Effector memory CD8-positive, alpha-beta T cell (primary cell): ENCODE measurements around the gene ZNF148.
"Not testable (repeated sequence)": the region's sequence is repeated elsewhere in the genome, so short reads cannot be mapped to it uniquely, and the experiment has no call there.

Source experiments
- ATAC-seq: fragments of 150-1000 bp; cut with Tn5 transposase; replicated peaks from 2 replicates; pipeline ENCODE4 v1.10.0; 2021; ENCODE audit warnings: mild to moderate bottlenecking, moderate library complexity
- DNase-seq, 3 experiments: peaks; one replicate each; pipeline ENCODE4 v3.0.0; 2021
- H3K27ac Mint-ChIP-seq, 2 donors: one replicate each; pipeline ENCODE4 v1.8.0; 2022; ENCODE audit warnings: mild to moderate bottlenecking in 2 of 2, mixed read lengths in 2 of 2, moderate library complexity in 2 of 2
- H3K27me3 Mint-ChIP-seq, 2 donors: one replicate each; pipeline ENCODE4 v1.8.0; 2022; ENCODE audit warnings: mixed read lengths in 2 of 2
- H3K36me3 Mint-ChIP-seq: one replicate; pipeline ENCODE4 v1.8.0; 2022; ENCODE audit warnings: mild to moderate bottlenecking, moderate library complexity, mixed read lengths; ENCODE audit not compliant: insufficient read depth
- H3K4me1 Mint-ChIP-seq, 2 donors: one replicate each; pipeline ENCODE4 v1.8.0; 2022; ENCODE audit warnings: low read depth in 2 of 2, mixed read lengths in 2 of 2
- H3K4me3 Mint-ChIP-seq, 2 donors: one replicate each; pipeline ENCODE4 v1.8.0; 2022; ENCODE audit warnings: mild to moderate bottlenecking in 2 of 2, mixed read lengths in 2 of 2, moderate library complexity in 2 of 2
- H3K9me3 Mint-ChIP-seq, 2 donors: one replicate each; pipeline ENCODE4 v1.8.0; 2022; ENCODE audit warnings: mixed read lengths in 2 of 2

Gene ZNF148

DNA sequence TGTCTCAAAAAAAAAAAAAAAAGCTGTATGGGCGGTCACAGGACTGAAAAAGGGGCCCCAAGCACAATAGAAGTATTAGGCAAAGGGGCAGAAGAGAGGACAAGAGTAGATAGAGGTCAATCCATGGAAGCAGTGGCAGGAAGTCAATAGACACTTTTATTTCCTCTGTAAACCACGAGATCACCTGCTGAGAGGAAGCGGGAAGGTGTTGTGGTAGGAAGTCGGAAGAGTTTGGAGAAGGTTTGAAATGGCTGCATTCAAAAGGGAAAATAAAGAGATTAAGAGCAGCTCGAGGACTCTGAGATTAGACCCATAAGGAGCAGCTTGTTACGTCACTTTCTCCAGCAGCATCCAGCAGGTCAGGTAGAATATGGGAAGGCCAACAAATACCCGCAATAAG lies 14.2 kb upstream of the ZNF148 start:
- peak overlapping the region; percentile 23 to 48 for H3K4me3 Mint-ChIP-seq
- no peak for DNase-seq
- peaks cover 8% of the 10 kb centered on the region in 2 donors for H3K4me1 Mint-ChIP-seq
- H3K27me3 Mint-ChIP-seq: peaks cover 8 to 18% of the 10 kb centered on the region in 2 donors
- H3K9me3 Mint-ChIP-seq: no peaks in the 10 kb centered on the region
- ATAC-seq: no peak
- no peak overlapping the region for H3K27ac Mint-ChIP-seq
- H3K36me3 Mint-ChIP-seq: no peaks in the 10 kb centered on the region

DNA sequence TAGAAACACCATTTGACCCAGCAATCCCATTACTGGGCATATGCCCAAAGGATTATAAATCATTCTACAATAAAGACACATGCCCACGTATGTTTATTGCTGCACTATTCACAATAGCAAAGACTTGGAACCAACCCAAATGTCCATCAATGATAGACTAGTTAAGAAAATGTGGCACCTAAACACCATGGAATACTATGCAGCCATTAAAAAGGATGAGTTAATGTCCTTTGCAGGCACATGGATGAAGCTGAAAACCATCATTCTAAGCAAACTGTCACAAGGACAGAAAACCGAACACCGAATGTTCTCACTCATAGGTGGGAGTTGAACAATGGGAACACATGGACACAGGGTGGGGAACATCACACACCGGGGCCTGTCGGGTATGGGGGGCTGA lies 13.2 kb upstream of the ZNF148 start:
- H3K36me3 Mint-ChIP-seq, H3K4me1 Mint-ChIP-seq, H3K27ac Mint-ChIP-seq, DNase-seq, H3K9me3 Mint-ChIP-seq, H3K4me3 Mint-ChIP-seq, ATAC-seq: not testable (repeated sequence)
- peaks cover 4 to 19% of the 10 kb centered on the region in 2 donors for H3K27me3 Mint-ChIP-seq

DNA sequence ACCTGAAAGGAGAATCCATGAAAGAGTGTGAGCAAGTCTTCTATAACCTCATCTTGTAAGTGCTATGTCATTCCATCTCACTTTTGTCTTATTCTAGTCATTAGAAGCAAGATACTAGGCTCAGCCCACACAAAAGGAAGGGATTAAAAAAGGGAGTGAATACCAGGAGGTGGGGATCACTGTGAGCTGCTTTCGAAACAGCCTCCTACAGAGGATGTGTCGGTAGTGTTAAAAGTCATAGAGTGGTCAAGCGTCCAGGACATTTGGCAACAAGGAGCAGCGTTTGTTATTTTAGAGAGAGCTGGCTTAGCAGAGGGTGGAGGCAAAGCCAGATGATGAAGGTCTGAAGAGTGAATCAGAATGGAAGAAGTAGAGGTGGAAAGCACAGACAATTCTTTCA lies 11.7 kb upstream of the ZNF148 start:
- Mint-ChIP-seq H3K4me3 (no peak overlapping the region), H3K4me1 (peaks cover 8% of the 10 kb centered on the region in 2 donors), H3K27ac (no peak overlapping the region), H3K9me3 (no peaks in the 10 kb centered on the region), H3K27me3 (peaks cover 10 to 22% of the 10 kb centered on the region in 2 donors), H3K36me3 (no peaks in the 10 kb centered on the region)
- DNase-seq (no peak), ATAC-seq (no peak)

DNA sequence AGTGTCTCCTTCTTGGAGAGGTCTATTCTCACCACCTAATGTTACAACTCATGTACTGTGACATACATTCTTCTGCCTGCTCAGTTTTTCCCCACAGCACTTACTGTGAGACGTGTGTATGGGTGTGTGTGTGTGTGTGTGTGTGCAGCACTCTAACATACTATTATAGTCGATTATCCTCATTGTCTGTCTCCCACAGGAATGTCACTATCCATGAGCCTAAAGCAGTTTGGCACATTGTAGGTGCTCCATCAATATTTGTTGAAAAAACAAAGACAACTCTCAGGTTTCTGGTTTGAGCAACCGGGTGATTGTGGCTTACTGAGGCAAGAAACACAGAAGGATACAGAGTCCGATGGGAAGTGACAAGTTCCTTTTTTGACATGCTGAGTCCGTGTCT lies 8.6 kb upstream of the ZNF148 start:
- H3K4me1 Mint-ChIP-seq: no peaks in the 10 kb centered on the region
- no peak for ATAC-seq
- no peak overlapping the region for H3K27ac Mint-ChIP-seq
- no peak for DNase-seq
- H3K27me3 Mint-ChIP-seq: peaks cover 10 to 22% of the 10 kb centered on the region in 2 donors
- no peaks in the 10 kb centered on the region for H3K36me3 Mint-ChIP-seq
- H3K4me3 Mint-ChIP-seq: no peak overlapping the region
- H3K9me3 Mint-ChIP-seq: no peaks in the 10 kb centered on the region

DNA sequence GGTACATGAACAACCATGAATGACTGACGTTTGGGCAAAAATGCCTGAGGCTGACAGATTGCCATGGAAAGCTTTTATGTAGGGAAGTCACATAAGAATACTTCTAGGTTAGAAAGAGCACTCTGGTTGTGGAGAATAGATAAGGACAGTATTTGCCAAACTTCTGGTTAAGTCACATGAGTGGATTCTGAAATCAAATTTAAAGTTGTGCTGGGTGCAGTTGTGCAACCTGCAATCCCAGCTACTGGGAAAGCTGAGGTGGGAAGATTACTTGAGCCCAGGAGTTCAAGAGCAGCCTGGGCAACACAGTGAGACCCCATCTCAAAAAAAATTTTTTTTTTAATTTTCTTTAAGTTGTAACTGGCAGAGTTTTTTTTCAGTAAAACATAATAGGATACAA lies 7.2 kb upstream of the ZNF148 start:
- Mint-ChIP-seq H3K27ac (no peak overlapping the region), H3K36me3 (no peaks in the 10 kb centered on the region), H3K4me1 (no peaks in the 10 kb centered on the region), H3K27me3 (peaks cover 10 to 22% of the 10 kb centered on the region in 2 donors), H3K9me3 (no peaks in the 10 kb centered on the region), H3K4me3 (no peak overlapping the region)
- DNase-seq: no peak
- no peak for ATAC-seq

DNA sequence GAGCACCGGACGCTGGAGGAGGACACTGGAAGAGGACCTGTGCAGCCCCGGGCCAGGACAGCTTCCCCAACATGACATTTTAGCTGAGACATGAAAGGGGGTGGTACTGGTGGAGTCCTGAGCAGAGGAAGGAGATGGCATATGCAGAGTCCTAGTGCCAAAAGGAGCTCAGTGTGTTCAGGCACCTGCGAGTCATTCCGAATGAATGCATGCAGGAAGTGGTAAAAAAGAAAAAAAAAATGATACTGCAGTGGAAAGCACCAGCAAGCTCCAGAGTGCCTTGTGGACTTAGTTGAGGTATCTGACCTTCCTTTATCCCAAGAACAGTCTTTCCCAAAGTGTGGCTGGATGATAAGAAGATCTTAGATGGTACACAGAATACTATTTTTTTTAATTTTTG lies 6.6 kb upstream of the ZNF148 start:
- Mint-ChIP-seq H3K36me3 (no peaks in the 10 kb centered on the region), H3K4me3 (no peak overlapping the region), H3K4me1 (no peaks in the 10 kb centered on the region), H3K27me3 (peaks cover 10 to 22% of the 10 kb centered on the region in 2 donors), H3K27ac (no peak overlapping the region), H3K9me3 (no peaks in the 10 kb centered on the region)
- DNase-seq (no peak), ATAC-seq (peak; percentile 55)

DNA sequence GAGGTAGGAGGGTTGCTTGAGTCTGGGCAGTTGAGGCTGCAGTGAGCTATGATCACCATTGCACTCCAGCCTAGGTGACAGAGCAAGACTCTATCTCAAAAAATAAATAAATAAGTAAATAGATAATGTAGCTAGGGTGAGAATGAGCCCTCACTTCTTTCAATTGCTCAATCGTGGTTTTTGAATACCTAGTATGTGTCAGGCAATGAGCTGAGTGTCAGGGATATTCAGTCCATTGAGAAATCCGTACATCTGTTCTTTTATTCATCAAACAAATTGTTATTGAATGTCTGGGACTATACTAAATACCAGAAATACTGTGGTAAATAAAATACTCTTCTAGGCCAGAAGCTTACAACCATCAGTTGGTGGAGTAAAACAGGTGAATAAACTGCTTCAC lies 6.2 kb upstream of the ZNF148 start:
- peaks cover 10 to 22% of the 10 kb centered on the region in 2 donors for H3K27me3 Mint-ChIP-seq
- DNase-seq (no peak), ATAC-seq (no peak)
- H3K27ac Mint-ChIP-seq: no peak overlapping the region
- H3K9me3 Mint-ChIP-seq: no peaks in the 10 kb centered on the region
- no peaks in the 10 kb centered on the region for H3K4me1 Mint-ChIP-seq
- H3K4me3 Mint-ChIP-seq: no peak overlapping the region
- H3K36me3 Mint-ChIP-seq: no peaks in the 10 kb centered on the region

DNA sequence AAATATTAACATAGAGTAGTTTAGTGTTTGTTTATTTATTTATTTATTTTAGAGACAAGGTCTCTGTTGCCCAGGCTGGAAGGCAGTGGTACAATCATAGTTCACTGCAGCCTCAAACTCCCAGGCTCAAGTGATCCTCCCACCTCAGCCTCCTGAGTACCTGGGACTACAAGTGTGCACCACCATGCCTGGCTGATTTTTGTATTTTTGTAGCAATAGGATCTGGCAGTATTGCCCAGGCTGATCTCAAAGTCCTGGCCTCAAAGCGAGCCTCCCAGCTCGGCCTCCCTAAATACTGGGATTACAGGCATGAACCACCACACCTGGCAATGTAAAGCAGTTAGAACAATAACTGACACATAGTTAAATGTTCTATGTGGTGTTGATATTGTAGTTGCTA lies 4.4 kb upstream of the ZNF148 start:
- Mint-ChIP-seq H3K9me3 (no peaks in the 10 kb centered on the region), H3K27me3 (peaks cover 10 to 11% of the 10 kb centered on the region in 2 donors), H3K4me3 (no peak overlapping the region), H3K27ac (no peak overlapping the region), H3K4me1 (peaks cover 10 to 13% of the 10 kb centered on the region in 2 donors), H3K36me3 (peaks cover 11% of the 10 kb centered on the region)
- ATAC-seq: no peak
- no peak for DNase-seq

DNA sequence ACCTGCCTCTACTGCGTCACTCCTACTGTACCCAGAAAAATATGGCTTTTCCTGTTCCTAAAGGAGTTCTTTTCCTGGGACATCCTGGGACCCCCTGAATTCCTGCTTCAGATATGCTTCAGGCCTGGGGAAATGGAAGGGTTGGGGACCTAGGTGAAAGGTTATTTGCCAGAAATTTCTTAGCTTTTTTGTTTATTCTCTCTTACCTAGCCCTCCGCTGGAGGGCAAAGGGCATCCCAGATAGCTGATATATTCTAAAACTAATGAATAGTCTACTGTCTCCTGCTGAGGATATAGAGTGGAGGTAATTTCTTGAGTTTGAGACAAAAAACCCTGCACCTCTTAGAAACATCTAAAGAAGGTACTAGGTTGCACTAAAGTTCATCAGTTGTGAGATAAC lies 3.6 kb upstream of the ZNF148 start:
- H3K27ac Mint-ChIP-seq: no peak overlapping the region
- peaks cover 7 to 10% of the 10 kb centered on the region in 2 donors for H3K27me3 Mint-ChIP-seq

DNA sequence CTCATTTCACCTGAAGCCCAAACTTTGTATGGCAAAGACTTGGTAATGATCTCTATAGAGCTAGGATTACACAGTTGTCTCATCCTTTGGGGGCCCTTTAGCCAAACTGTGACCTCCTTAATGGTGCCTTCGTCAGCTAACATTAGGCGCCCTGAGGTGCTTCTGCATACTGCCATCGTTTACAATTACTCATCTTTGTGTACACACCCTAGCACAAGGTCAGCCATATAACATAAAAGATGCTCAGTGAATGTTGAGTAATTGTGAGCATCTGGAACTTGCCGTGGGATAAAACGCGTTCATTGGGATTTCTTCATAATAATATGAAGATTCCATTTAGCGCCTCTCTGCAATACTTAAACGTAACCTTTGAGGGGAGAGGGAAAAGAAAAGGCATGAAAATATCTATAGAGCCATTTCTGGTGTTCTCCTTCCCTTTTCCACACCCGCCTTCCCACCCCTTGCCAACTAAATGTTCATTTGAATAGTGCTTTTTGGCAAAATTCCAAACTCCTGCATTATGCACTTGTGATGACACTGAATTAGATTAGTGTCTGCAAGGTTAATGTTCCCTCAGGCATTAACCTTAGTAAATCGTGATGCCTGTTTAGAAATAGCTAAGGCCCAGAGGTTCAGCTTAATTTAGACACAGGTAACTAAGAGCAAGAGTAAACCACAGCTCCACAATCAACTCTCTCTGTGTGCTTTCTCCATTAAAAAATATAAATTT lies 990 bp upstream of the ZNF148 start:
- peaks cover 23 to 34% of the 10 kb centered on the region in 2 donors for H3K4me1 Mint-ChIP-seq
- no peaks in the 10 kb centered on the region for H3K27me3 Mint-ChIP-seq
- H3K9me3 Mint-ChIP-seq: no peaks in the 10 kb centered on the region
- H3K4me3 Mint-ChIP-seq: peak overlapping the region; percentile 89 to 92
- H3K27ac Mint-ChIP-seq: peak overlapping the region; percentile 99 to 100
- ATAC-seq (no peak), DNase-seq (no peak)
- H3K36me3 Mint-ChIP-seq: peaks cover 24% of the 10 kb centered on the region

More for the DNA sequence above, 3.6 kb upstream of the ZNF148 start:
- no peak overlapping the region for H3K4me3 Mint-ChIP-seq
- DNase-seq (no peak), ATAC-seq (no peak)
- H3K4me1 Mint-ChIP-seq: peaks cover 17 to 20% of the 10 kb centered on the region in 2 donors
- H3K9me3 Mint-ChIP-seq: no peaks in the 10 kb centered on the region
- H3K36me3 Mint-ChIP-seq: peaks cover 16% of the 10 kb centered on the region

DNA sequence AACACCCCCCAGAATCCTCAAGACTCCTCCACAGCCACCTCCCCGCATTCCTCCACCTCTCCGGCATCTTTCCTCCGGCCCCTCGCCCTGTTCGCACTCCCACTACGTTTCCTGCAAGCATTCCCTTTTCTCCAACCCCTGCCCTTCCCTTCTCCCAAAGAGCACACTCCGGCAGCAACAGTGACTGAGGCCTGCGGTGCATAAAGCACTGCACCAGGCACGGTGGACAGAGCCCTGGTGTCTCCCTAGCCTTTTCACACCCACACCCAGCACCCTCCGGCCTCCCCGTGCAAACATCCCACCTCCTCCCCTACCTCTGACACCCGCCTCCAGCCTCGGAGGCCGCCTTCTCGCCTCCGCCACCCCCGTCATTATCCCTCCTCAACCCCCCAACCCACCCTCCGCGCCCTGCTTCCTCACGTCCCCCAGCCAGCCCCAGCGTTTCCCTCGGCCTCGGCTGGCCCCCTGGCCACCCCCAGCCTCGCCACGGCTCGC lies 577 bp downstream of the ZNF148 start:
- ATAC-seq (peak; percentile 42), DNase-seq (peak; percentile 38 to 46 (median 39))
- Mint-ChIP-seq H3K4me3 (peak overlapping the region; percentile 89 to 92), H3K4me1 (peaks cover 30 to 48% of the 10 kb centered on the region in 2 donors), H3K9me3 (no peaks in the 10 kb centered on the region), H3K27me3 (no peaks in the 10 kb centered on the region), H3K27ac (peak overlapping the region; percentile 99 to 100), H3K36me3 (peaks cover 24% of the 10 kb centered on the region)

DNA sequence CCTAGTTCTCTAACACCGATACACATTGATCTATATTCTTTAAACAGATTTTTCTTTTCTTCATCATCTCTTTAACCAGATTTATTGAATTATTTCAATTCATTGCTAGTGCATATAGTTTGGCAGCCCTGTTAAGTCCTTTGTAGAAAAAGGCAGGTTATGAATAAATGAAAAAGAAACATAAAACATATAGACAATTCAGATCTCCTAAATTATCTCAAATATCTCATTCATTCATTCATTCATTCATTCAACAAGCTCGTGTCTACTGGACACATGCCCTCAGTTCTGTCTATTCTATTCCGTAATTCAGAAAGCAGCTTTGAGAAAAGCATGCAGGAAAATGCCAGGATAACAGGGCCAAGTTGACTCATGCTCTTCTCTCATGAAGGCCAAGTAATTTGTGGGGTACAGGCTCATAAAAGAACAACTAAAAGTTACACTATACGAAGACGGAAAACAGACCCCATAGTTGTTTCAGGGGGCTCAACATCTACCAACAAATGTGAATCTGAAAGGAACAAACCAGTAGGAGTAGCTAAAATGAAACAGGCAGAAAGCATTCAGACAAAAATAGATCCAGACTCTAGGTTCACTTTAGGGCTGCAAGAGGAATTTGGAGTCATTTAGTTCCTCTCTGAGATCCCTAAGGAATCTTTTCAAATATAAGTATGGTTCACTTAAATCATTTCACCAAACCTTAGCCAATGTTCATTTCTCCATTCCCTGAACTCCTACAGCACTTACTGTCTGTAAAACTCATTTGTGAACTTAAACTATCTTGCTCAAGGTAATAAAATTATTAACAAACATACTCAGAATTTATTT lies 7.5 kb downstream of the ZNF148 start:
- ATAC-seq: no peak
- Mint-ChIP-seq H3K4me3 (peak overlapping the region in 1 of 2 donors; percentile 21), H3K27ac (peak overlapping the region; percentile 16 to 24), H3K9me3 (no peaks in the 10 kb centered on the region), H3K27me3 (no peaks in the 10 kb centered on the region), H3K36me3 (peaks cover 15% of the 10 kb centered on the region), H3K4me1 (peaks cover 41 to 76% of the 10 kb centered on the region in 2 donors)
- no peak for DNase-seq

DNA sequence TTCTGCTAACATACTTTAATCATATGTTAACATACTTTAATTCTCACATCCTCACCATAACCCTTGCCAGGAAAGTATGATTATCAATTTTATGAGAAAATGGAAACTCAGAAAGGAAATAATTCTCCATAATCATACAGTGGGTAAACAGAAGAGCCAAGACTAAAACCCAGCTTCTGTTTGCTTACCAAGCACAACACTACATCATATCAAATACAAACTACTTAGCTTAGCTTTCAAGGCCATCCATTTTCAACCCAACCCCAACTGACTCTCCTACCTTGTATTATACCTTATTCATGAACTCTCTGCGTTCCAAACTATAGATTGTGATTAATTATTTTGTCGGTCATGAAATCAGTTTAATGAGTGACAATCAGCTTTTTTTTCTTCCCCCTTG lies 9.0 kb downstream of the ZNF148 start:
- Mint-ChIP-seq H3K27ac (peak overlapping the region in 1 of 2 donors; percentile 24), H3K4me3 (no peak overlapping the region), H3K36me3 (peaks cover 6% of the 10 kb centered on the region), H3K27me3 (no peaks in the 10 kb centered on the region), H3K9me3 (no peaks in the 10 kb centered on the region), H3K4me1 (peaks cover 49 to 80% of the 10 kb centered on the region in 2 donors)
- ATAC-seq (no peak), DNase-seq (no peak)
